ENCODE data around the gene F10. TPM values are rescaled to one million over a fixed set of nuclear protein-coding genes. Genes with fewer than 3 reads are reported as not detected.

F10 gene
- total RNA-seq, 1 donor from 2014 or later: 0.23 TPM

GRCh38 chr13:113157206-113157928 is 34.8 kb downstream of the F10 start:
- peaks cover 5% of the 10 kb centered on the region for H3K36me3 Mint-ChIP-seq (ENCODE audit: low read depth, unreplicated experiment)
- no peak for TF ChIP-seq CTCF (IDR thresholded peaks at IDR 0.05; ENCODE audit: unreplicated experiment)
- no peaks in the 10 kb centered on the region for H3K9me3 Mint-ChIP-seq (ENCODE audit: unreplicated experiment)
- H3K27ac Mint-ChIP-seq (ENCODE audit: unreplicated experiment): no peak overlapping the region
- H3K27me3 Mint-ChIP-seq (ENCODE audit: unreplicated experiment): peaks cover 11% of the 10 kb centered on the region
- H3K4me1 Mint-ChIP-seq (ENCODE audit: unreplicated experiment): peaks cover 3% of the 10 kb centered on the region
- H3K4me3 Mint-ChIP-seq (ENCODE audit: unreplicated experiment): no peak overlapping the region
- no peak for DNase-seq (ENCODE audit: low spot score)

GRCh38 chr13:113157929-113158747 is 35.5 kb downstream of the F10 start, which contains the start of gene PROZ:
Gene PROZ, plus strand, starts transcription at chr13:113158648. Its CDS starts 13 bp downstream, at chr13:113158661.
- peaks cover 8% of the 10 kb centered on the region for H3K27me3 Mint-ChIP-seq (ENCODE audit: unreplicated experiment)
- no peak within 1 kb of the TSS for H3K4me3 Mint-ChIP-seq (ENCODE audit: unreplicated experiment)
- DNase-seq (ENCODE audit: low spot score): no peak
- TF ChIP-seq CTCF (IDR thresholded peaks at IDR 0.05; ENCODE audit: unreplicated experiment): no peak
- H3K36me3 Mint-ChIP-seq (ENCODE audit: low read depth, unreplicated experiment): no peaks in the 10 kb centered on the region
- no peak within 1 kb of the TSS for H3K27ac Mint-ChIP-seq (ENCODE audit: unreplicated experiment)
- H3K4me1 Mint-ChIP-seq (ENCODE audit: unreplicated experiment): no peaks in the 10 kb centered on the region
- no peaks in the 10 kb centered on the region for H3K9me3 Mint-ChIP-seq (ENCODE audit: unreplicated experiment)

GRCh38 chr13:113158946-113159345 is 36.3 kb downstream of the F10 start:
- TF ChIP-seq CTCF (IDR thresholded peaks at IDR 0.05; ENCODE audit: unreplicated experiment): no peak
- Mint-ChIP-seq H3K9me3 (ENCODE audit: unreplicated experiment) (no peaks in the 10 kb centered on the region), H3K4me3 (ENCODE audit: unreplicated experiment) (no peak overlapping the region), H3K27me3 (ENCODE audit: unreplicated experiment) (peaks cover 13% of the 10 kb centered on the region), H3K27ac (ENCODE audit: unreplicated experiment) (no peak overlapping the region), H3K36me3 (ENCODE audit: low read depth, unreplicated experiment) (peaks cover 3% of the 10 kb centered on the region), H3K4me1 (ENCODE audit: unreplicated experiment) (peaks cover 4% of the 10 kb centered on the region)
- DNase-seq (ENCODE audit: low spot score): no peak

GRCh38 chr13:113159701-113160100 is 37.1 kb downstream of the F10 start:
- Mint-ChIP-seq H3K4me3 (ENCODE audit: unreplicated experiment) (no peak overlapping the region), H3K36me3 (ENCODE audit: low read depth, unreplicated experiment) (peaks cover 3% of the 10 kb centered on the region), H3K4me1 (ENCODE audit: unreplicated experiment) (peaks cover 4% of the 10 kb centered on the region), H3K9me3 (ENCODE audit: unreplicated experiment) (no peaks in the 10 kb centered on the region), H3K27me3 (ENCODE audit: unreplicated experiment) (peaks cover 16% of the 10 kb centered on the region), H3K27ac (ENCODE audit: unreplicated experiment) (no peak overlapping the region)
- no peak for TF ChIP-seq CTCF (IDR thresholded peaks at IDR 0.05; ENCODE audit: unreplicated experiment)
- DNase-seq (ENCODE audit: low spot score): no peak

GRCh38 chr13:113160983-113161382 is 38.4 kb downstream of the F10 start:
- Mint-ChIP-seq H3K27me3 (ENCODE audit: unreplicated experiment) (peaks cover 14% of the 10 kb centered on the region), H3K4me3 (ENCODE audit: unreplicated experiment) (no peak overlapping the region), H3K36me3 (ENCODE audit: low read depth, unreplicated experiment) (peaks cover 3% of the 10 kb centered on the region), H3K4me1 (ENCODE audit: unreplicated experiment) (peaks cover 4% of the 10 kb centered on the region), H3K27ac (ENCODE audit: unreplicated experiment) (no peak overlapping the region), H3K9me3 (ENCODE audit: unreplicated experiment) (no peaks in the 10 kb centered on the region)
- DNase-seq (ENCODE audit: low spot score): no peak
- TF ChIP-seq CTCF (IDR thresholded peaks at IDR 0.05; ENCODE audit: unreplicated experiment): no peak
